Ramos (cell line): Measurements from ENCODE around the gene ARRDC1.
"Not testable (repeated sequence)": the region's sequence is repeated elsewhere in the genome, so short reads cannot be mapped to it uniquely, and the experiment has no call there.

Source experiments
- in situ Hi-C: fragments of 300-500 bp; cut with MboI; formaldehyde crosslinking; loops from one replicate; pipeline ENCODE4 v1.14.3; 2022; ENCODE audit warnings: low sequenced_read_pairs; ENCODE audit not compliant: unreplicated experiment

Gene ARRDC1, protein sequence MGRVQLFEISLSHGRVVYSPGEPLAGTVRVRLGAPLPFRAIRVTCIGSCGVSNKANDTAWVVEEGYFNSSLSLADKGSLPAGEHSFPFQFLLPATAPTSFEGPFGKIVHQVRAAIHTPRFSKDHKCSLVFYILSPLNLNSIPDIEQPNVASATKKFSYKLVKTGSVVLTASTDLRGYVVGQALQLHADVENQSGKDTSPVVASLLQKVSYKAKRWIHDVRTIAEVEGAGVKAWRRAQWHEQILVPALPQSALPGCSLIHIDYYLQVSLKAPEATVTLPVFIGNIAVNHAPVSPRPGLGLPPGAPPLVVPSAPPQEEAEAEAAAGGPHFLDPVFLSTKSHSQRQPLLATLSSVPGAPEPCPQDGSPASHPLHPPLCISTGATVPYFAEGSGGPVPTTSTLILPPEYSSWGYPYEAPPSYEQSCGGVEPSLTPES

DNA sequence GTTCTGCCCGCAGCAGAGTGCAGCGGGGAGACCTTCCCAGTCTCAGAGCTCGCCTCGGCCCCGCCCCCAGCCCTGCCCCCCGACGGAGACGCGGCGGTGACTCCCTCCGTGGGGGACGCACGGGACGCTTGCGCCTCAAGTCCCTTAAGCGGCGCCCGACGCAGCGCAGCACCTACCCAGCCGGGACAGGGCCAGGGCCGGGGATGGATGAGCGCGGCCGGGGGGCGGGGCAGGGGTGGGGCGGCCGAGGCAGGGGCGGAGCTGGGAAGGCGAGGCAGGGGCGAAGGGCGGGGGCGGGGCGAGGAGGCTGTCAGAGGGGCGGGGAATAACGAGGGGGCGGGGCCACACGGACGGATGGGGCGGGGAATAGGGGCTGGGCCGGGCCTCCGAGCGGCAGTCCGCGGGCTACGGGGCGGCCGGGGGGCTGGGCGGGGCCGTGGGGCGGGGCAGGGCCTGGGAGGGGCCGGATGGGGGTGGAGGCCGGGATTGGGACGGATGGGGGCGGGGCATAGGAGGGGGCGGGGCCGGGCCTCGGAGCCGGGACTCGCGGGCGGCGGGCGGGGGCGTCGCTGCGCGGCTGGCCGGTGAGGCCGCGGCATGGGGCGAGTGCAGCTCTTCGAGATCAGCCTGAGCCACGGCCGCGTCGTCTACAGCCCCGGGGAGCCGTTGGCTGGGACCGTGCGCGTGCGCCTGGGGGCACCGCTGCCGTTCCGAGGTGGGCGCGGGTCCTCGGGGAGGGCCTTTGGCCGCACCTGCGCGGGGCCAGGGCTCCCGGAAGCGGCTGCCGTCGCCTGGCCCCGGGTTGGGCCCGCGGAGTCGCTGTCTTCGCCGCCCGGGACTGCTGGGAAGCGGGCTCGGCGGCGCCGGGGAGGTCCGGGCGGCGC is at the start of gene ARRDC1:
TSS of gene ARRDC1 (plus strand) at position 566 of the 884 bp plus-strand sequence. CDS start at position 598, 32 bp downstream.
- in situ Hi-C loops, result no loop called here

- in situ Hi-C loops, result no loop called here
Measured at GRCh38 chr9:137556069-137556838, 49.2 kb upstream of the ARRDC1 start.

- in situ Hi-C loops, result no loop called here
Measured at GRCh38 chr9:137558127-137558526, 47.4 kb upstream of the ARRDC1 start.

DNA sequence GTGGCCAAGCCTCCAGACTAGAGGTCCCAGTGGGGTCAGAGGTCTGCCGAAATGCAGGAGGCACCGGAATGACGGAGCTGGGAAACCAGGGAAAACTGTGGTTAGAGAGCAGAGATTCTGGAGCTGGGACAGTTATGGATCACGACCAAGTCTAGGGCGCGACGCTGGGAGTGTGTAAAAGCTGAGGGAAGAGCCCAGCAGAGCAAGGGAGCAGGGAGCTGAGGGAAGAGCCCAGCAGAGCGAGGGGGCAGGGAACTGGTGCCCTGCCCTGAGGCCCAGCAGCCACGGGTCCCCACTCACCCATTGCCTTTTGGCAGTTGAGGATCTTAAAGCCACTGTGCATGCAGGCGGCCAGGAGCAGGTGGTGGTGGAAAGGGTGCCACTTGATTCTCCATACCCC is 41.4 kb upstream of the ARRDC1 start:
- in situ Hi-C loops, result no loop called here

GRCh38 chr9:137564817-137565411 is 40.6 kb upstream of the ARRDC1 start:
- in situ Hi-C loops, result no loop called here

GRCh38 chr9:137568445-137568844 is 37.0 kb upstream of the ARRDC1 start:
- in situ Hi-C loops, result not testable (repeated sequence)

GRCh38 chr9:137569609-137570203 is 35.8 kb upstream of the ARRDC1 start:
- in situ Hi-C loops, result no loop called here

DNA sequence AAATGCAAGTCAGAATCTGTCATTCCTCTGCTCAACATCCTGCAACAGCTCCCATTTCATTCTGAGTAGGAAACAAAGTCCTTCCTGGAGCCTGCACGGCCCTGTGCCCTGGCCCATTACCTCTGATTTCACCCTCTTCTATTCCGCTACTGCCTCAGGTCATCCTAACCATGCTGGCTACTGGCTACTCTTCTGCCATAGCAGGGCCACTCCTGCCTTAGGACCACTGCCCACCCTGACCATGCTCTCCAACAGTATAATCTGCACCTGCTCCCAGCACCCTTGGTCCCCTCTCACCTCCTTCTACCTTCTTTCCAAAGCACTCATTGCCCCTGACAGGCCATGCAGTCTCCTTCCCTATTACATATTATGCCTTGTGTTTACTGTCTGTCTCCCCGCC is 34.9 kb upstream of the ARRDC1 start:
- in situ Hi-C loops, result no loop called here

DNA sequence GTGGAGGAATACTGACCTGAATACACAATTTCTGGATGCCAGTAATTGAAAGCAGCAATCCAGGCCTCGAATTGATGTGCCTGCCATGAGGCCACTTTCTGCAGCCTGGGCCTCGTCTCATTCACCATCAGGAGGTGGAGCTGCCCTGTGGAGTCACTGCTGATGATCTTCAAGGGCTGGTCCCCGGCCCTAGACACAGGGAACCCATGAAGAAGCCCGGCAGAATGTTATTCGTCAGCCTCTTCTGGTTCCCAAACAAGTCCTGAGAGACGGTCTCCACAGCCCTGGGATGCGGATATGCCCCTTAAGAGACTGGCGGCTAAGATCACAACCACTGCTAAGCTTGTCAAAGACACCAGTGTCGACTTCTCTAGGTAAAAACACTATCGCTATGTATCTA is 31.3 kb upstream of the ARRDC1 start:
- in situ Hi-C loops, result no loop called here

DNA sequence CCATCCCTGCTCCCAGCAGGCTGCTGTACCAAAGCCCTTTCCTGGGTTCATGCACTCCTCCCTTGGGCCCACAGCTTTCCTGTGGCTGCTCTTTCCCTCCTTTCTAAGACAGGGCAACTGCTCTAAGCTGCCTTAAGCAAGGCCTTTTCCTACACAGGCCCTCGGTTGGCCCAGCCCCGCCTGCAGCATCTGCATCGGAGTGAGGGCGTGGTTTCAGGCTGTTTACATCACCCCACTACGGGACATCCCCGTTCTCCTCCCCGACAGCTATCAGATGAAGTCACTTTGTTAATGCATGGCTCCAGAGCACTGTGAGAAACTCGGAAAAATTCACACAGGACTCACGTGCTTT is 30.1 kb upstream of the ARRDC1 start:
- in situ Hi-C loops, result no loop called here

DNA sequence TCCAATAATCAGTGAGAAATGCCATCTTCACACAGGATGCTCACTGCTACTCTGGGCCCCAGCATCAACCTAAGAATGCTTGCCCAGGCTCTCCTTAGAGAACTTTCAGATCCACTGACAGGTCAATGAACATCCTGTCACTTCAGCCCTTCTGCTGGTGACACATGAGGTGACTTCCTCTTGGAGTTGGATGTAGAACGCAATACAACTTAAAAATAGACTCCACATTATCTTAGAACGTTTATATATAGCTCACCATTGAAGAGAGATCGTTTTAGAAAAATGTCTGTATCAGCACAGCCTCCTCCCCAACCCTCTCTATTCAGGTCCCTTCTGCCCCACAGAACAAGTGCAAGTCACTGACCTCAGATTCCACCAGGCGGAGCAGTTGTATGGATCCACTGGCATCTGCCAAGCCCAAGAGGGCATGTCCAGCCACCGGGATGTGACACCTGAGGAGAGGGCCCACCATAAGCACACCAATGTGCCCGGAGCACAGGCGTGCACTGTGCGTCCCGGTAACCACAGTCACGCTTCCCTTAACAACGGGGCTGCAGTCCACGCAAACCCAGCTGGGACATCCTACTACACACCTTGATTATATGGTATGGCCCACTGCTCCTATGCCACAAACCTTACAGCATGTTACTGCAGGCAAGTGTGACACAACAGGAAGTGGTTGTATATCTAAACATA is 29.6 kb upstream of the ARRDC1 start:
- in situ Hi-C loops, result no loop called here

GRCh38 chr9:137578518-137579258 is 26.8 kb upstream of the ARRDC1 start, which contains the start of gene DPH7:
DPH7 (minus strand) TSS chr9:137578925; CDS start chr9:137578777, 148 bp downstream.
- in situ Hi-C loops, result no loop called here

GRCh38 chr9:137579259-137579604 is 26.3 kb upstream of the ARRDC1 start:
- in situ Hi-C loops, result no loop called here

DNA sequence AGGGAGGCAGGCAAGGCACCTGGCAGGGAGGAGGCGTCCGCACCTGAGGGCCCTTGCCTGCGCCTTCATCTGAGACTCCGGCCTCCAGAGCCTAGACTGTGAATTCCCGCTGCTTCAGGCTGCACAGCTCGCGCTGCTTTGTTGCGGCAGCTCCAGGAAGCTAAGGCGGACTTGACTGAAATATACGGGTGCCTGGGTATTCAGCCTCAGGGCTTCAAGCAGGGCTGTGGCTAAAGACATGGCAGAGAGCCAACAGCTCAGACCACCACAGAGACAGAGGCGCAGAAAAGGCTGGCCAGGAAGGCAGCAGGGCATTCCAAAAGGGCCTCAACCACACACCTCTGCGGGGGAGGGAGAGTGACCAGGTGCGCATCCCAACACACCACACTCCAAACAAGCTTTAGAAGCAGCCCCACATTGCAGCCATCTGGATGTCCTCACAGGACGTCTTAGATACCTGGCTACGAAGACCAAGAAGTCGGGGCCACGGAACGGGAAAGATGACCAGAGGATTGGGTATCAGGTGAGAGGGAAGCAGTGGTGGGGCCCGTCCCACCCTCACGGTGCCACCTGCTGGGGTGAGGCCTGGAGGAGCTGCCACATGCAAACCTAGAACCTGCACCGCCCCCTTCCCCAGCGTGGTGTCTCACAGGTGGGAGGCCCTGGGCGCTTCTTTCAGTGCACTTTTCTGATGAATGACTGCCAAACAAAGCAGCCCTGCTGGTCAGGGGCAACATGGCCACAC is 25.1 kb upstream of the ARRDC1 start:
- in situ Hi-C loops, result no loop called here

GRCh38 chr9:137580954-137581322 is 24.5 kb upstream of the ARRDC1 start:
- in situ Hi-C loops, result no loop called here

DNA sequence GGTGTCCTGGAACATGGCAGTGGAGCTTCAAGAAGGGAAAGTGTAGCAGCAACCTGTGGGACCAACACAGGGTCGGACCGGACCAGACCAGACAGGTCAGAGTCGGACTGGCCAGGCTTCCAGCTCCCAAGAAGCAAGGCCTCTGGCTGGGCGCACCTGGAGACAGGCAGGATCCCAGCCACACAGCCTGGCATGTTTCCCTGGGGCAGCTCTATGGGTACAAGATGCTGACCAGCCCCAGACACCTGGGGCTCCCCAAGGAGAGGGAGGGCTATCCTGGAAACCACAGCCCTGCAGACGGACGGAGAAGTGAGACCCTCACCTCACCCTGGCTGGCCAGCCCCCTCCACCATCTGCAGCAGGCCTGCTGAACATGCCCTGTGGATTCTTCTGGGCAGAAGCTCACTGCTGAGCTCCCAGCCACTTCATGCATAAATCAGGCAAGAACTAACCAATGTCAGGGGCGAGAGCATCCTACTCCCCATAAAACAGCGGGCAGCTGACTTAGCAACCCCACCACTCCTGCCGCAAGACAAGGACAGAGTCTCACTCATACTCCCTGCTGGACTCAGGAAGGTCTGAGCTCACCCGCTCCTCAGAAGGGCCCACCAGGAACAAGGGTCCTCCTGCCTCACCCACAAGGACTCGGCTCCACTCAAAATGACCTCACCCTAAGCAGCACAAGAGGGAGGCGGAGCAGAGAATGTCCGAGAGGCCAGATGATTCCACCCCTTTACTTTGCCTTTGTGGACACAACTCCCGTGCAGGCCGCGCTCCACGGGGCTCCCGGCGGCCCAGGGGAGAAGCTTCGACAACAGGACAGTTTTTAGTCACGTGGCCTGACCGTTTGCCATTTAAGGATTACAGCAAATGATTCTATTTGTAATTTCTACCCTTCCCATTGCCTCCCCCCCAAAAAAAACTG is 23.9 kb upstream of the ARRDC1 start:
- in situ Hi-C loops, result no loop called here

DNA sequence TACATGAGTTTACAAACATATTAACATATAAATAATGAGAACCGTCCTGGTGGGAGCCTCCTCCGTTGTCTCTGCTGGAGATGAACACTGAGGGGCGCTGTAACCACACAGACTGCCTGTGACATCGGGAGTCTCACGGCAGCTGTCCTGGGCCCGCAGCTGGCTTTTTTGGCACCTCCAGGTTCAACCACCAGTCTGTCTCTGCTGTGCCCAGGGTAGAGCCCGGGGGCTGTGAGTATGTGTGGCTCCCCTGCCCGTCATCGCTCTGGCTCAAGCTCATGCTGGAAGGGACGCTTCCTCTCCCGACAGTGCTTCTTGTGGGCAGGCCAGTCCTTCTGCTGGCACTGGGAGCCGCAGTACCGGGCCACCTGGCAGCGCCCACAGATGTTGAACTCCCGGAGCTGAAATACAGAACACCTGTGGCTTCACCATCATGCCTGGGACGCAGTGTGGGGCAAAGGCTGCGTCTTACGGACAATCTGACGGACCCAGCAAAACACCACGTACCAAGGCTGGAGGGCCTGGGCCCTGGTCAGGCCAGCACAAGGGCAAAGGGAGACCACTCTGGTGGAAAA is 23.1 kb upstream of the ARRDC1 start:
- in situ Hi-C loops, result no loop called here
